ENCODE results near the gene LRRN4. TPM values are rescaled to one million over a fixed set of nuclear protein-coding genes. Genes with fewer than 3 reads are reported as not detected.

LRRN4 gene
- total RNA-seq, 1 experiment from 2014 or later = 0.57 TPM

GRCh38 chr20:6007094-6007528 lies 46.7 kb downstream of the LRRN4 start:
- intact Hi-C loops (cut with micrococcal nuclease; ENCODE audit: unreplicated experiment) (no loop called here), in situ Hi-C loops (cut with HindIII; ENCODE audit: low pct_unique_long_range_greater_than_20kb, low sequenced_read_pairs) (no loop called here)
- no TSS peak for BruUV-seq (replicated peaks)
- Histone ChIP-seq H3K27me3 (ENCODE audit: control insufficient read depth, insufficient read depth, low read length) (no peaks in the 10 kb centered on the region), H3K4me1 (ENCODE audit: control insufficient read depth, insufficient read depth, low read length) (peaks cover 21% of the 10 kb centered on the region), H3K27ac (ENCODE audit: low read length) (peak overlapping the region; percentile 89), H3K36me3 (ENCODE audit: control insufficient read depth, insufficient read depth, low read length) (peaks cover 15% of the 10 kb centered on the region), H3K4me3 (ENCODE audit: low read depth in 2 of 2, low read length in 2 of 2) (peak overlapping the region; percentile 93 to 95), H3K9me3 (ENCODE audit: control insufficient read depth, insufficient read depth, low read depth, low read length) (no peaks in the 10 kb centered on the region)
- CTCF ChIA-PET = no interaction called here
- DNase-seq (ENCODE audit: low read depth, low spot score) (no peak), ATAC-seq (no peak)
- POLR2A ChIA-PET = no interaction called here
- peak; percentile 29; the same call in 1 of the 2 replicates for TF ChIP-seq TCF7L2 (IDR thresholded peaks at IDR 0.05; ENCODE audit: low read depth, low read length)
- TF ChIP-seq POLR2AphosphoS5 (IDR thresholded peaks at IDR 0.05; ENCODE audit: low read depth, low read length) = no peak

GRCh38 chr20:6006603-6006949 lies 47.3 kb downstream of the LRRN4 start:
- no TSS peak for BruUV-seq (replicated peaks)
- Histone ChIP-seq H3K4me3 (ENCODE audit: low read depth in 2 of 2, low read length in 2 of 2) (peak overlapping the region; percentile 93 to 95), H3K27me3 (ENCODE audit: control insufficient read depth, insufficient read depth, low read length) (no peaks in the 10 kb centered on the region), H3K27ac (ENCODE audit: low read length) (peak overlapping the region; percentile 89), H3K36me3 (ENCODE audit: control insufficient read depth, insufficient read depth, low read length) (peaks cover 15% of the 10 kb centered on the region), H3K4me1 (ENCODE audit: control insufficient read depth, insufficient read depth, low read length) (peaks cover 21% of the 10 kb centered on the region), H3K9me3 (ENCODE audit: control insufficient read depth, insufficient read depth, low read depth, low read length) (no peaks in the 10 kb centered on the region)
- TF ChIP-seq REST (IDR thresholded peaks at IDR 0.05; ENCODE audit: insufficient read depth in 1 of 2, low read depth in 2 of 2, low read length in 1 of 2) = no peak
- TF ChIP-seq SIN3A (IDR thresholded peaks at IDR 0.05; ENCODE audit: borderline replicate concordance, insufficient read depth, low read depth, low read length) = no peak
- TF ChIP-seq TCF7L2 (IDR thresholded peaks at IDR 0.05; ENCODE audit: low read depth, low read length) = no peak
- no peak for TF ChIP-seq CTCF (IDR thresholded peaks at IDR 0.05)
- TF ChIP-seq POLR2AphosphoS5 (IDR thresholded peaks at IDR 0.05; ENCODE audit: low read depth, low read length) = no peak
- ChIA-PET CTCF (no interaction called here), POLR2A (no interaction called here)
- in situ Hi-C loops (cut with HindIII; ENCODE audit: low pct_unique_long_range_greater_than_20kb, low sequenced_read_pairs) = no loop called here
- no peak for DNase-seq (ENCODE audit: low read depth, low spot score)
- ATAC-seq = no peak
- intact Hi-C loops (cut with micrococcal nuclease; ENCODE audit: unreplicated experiment) = no loop called here

GRCh38 chr20:6000871-6001270 lies 53.0 kb downstream of the LRRN4 start:
- no peak overlapping the region for H3K27ac ChIP-seq (ENCODE audit: low read length)
- no peak overlapping the region for H3K4me3 ChIP-seq (ENCODE audit: low read depth in 2 of 2, low read length in 2 of 2)
- CTCF ChIA-PET = interaction anchor here (0.7 kb wide), 1 partner anchor 472 kb away, joined by 3 read pairs; no protein-coding TSS in a partner anchor
- no peak for DNase-seq (ENCODE audit: low read depth, low spot score)
- TF ChIP-seq TCF7L2 (IDR thresholded peaks at IDR 0.05; ENCODE audit: low read depth, low read length) (no peak), SIN3A (IDR thresholded peaks at IDR 0.05; ENCODE audit: borderline replicate concordance, insufficient read depth, low read depth, low read length) (no peak), POLR2AphosphoS5 (IDR thresholded peaks at IDR 0.05; ENCODE audit: low read depth, low read length) (no peak), CTCF (IDR thresholded peaks at IDR 0.05) (no peak), REST (IDR thresholded peaks at IDR 0.05; ENCODE audit: insufficient read depth in 1 of 2, low read depth in 2 of 2, low read length in 1 of 2) (no peak)
- POLR2A ChIA-PET = no interaction called here
- no peaks in the 10 kb centered on the region for H3K9me3 ChIP-seq (ENCODE audit: control insufficient read depth, insufficient read depth, low read depth, low read length)
- in situ Hi-C loops (cut with HindIII; ENCODE audit: low pct_unique_long_range_greater_than_20kb, low sequenced_read_pairs) (no loop called here), intact Hi-C loops (cut with micrococcal nuclease; ENCODE audit: unreplicated experiment) (no loop called here)
- H3K36me3 ChIP-seq (ENCODE audit: control insufficient read depth, insufficient read depth, low read length) = peaks cover 5% of the 10 kb centered on the region; the same call in 1 of the 2 replicates
- no TSS peak for BruUV-seq (replicated peaks)
- no peak for ATAC-seq
- peaks cover 9% of the 10 kb centered on the region; the same call in 1 of the 2 replicates for H3K4me1 ChIP-seq (ENCODE audit: control insufficient read depth, insufficient read depth, low read length)
- H3K27me3 ChIP-seq (ENCODE audit: control insufficient read depth, insufficient read depth, low read length) = no peaks in the 10 kb centered on the region

Measured in Panc1 (cell line).